ENCODE measurements around the gene VKORC1L1. TPM values are rescaled to one million over a fixed set of nuclear protein-coding genes. Genes with fewer than 3 reads are reported as not detected.
"Not testable (repeated sequence)": the region's sequence is repeated elsewhere in the genome, so short reads cannot be mapped to it uniquely, and the experiment has no call there.

VKORC1L1 gene
- total and polyA plus RNA-seq, 2 donors from 2014 or later, result 6.5 to 18.0 TPM

- Histone ChIP-seq H3K9ac (ENCODE audit: low read length in 3 of 3) (no peak overlapping the region), H3K4me3 (ENCODE audit: low read length in 3 of 3) (no peak overlapping the region), H3K27me3 (ENCODE audit: control insufficient read depth, insufficient read depth, low read length) (no peaks in the 10 kb centered on the region), H3K4me1 (ENCODE audit: control insufficient read depth in 2 of 3, insufficient read depth in 2 of 3, low read depth in 1 of 3, low read length in 3 of 3) (no peaks in the 10 kb centered on the region), H3K27ac (ENCODE audit: low read depth in 2 of 2, low read length in 2 of 2) (no peak overlapping the region), H3K9me3 (ENCODE audit: control insufficient read depth in 2 of 3, insufficient read depth in 1 of 3, low read length in 3 of 3) (no peaks in the 10 kb centered on the region), H3K36me3 (ENCODE audit: control insufficient read depth in 2 of 3, insufficient read depth in 3 of 3, low read length in 3 of 3) (peaks cover 8 to 43% (median 35%) of the 10 kb centered on the region in 3 donors)
- intact Hi-C loops (cut with DNase I), result no loop called here
- TF ChIP-seq, protein P1, sequence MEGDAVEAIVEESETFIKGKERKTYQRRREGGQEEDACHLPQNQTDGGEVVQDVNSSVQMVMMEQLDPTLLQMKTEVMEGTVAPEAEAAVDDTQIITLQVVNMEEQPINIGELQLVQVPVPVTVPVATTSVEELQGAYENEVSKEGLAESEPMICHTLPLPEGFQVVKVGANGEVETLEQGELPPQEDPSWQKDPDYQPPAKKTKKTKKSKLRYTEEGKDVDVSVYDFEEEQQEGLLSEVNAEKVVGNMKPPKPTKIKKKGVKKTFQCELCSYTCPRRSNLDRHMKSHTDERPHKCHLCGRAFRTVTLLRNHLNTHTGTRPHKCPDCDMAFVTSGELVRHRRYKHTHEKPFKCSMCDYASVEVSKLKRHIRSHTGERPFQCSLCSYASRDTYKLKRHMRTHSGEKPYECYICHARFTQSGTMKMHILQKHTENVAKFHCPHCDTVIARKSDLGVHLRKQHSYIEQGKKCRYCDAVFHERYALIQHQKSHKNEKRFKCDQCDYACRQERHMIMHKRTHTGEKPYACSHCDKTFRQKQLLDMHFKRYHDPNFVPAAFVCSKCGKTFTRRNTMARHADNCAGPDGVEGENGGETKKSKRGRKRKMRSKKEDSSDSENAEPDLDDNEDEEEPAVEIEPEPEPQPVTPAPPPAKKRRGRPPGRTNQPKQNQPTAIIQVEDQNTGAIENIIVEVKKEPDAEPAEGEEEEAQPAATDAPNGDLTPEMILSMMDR (IDR thresholded peaks at IDR 0.05; ENCODE audit: borderline replicate concordance, extremely low read depth, insufficient read depth), result no peak
- DNase-seq (no peak), FAIRE-seq (no peak)
Observed at GRCh38 chr7:65962033-65962432, 89.2 kb downstream of the VKORC1L1 start.

GRCh38 chr7:65964671-65965070 lies 91.8 kb downstream of the VKORC1L1 start:
- intact Hi-C loops (cut with DNase I); DNase-seq; H3K4me3 ChIP-seq (ENCODE audit: low read length in 3 of 3); H3K27ac ChIP-seq (ENCODE audit: low read depth in 2 of 2, low read length in 2 of 2); H3K27me3 ChIP-seq (ENCODE audit: control insufficient read depth, insufficient read depth, low read length); H3K4me1 ChIP-seq (ENCODE audit: control insufficient read depth in 2 of 3, insufficient read depth in 2 of 3, low read depth in 1 of 3, low read length in 3 of 3); H3K9ac ChIP-seq (ENCODE audit: low read length in 3 of 3); FAIRE-seq; H3K9me3 ChIP-seq (ENCODE audit: control insufficient read depth in 2 of 3, insufficient read depth in 1 of 3, low read length in 3 of 3): not testable (repeated sequence)
- H3K36me3 ChIP-seq (ENCODE audit: control insufficient read depth in 2 of 3, insufficient read depth in 3 of 3, low read length in 3 of 3), result peaks cover 12 to 61% (median 43%) of the 10 kb centered on the region in 3 donors

DNA sequence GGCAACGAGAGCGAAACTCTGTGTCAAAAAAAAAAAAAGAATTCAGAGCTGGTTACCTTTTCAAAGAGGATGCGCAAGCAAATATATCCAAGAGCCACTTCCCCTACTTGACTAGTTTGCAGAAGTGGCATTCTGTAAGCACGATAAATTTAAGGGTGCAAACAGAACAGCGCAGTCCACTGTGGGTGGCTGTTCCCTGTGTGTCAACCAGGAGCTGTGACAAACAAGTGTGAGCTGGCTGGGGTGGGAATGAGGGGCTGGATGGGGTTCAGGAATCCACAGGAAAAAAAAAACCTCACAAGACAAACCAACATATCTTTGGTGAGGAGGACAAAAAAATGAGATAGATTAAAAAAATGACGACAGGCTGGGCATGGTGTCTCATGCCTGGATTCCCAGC lies 93.3 kb downstream of the VKORC1L1 start:
- Histone ChIP-seq H3K36me3 (ENCODE audit: control insufficient read depth in 2 of 3, insufficient read depth in 3 of 3, low read length in 3 of 3) (peaks cover 10 to 55% (median 35%) of the 10 kb centered on the region in 3 donors), H3K9ac (ENCODE audit: low read length in 3 of 3) (no peak overlapping the region), H3K27me3 (ENCODE audit: control insufficient read depth, insufficient read depth, low read length) (no peaks in the 10 kb centered on the region), H3K27ac (ENCODE audit: low read depth in 2 of 2, low read length in 2 of 2) (no peak overlapping the region), H3K4me3 (ENCODE audit: low read length in 3 of 3) (no peak overlapping the region), H3K4me1 (ENCODE audit: control insufficient read depth in 2 of 3, insufficient read depth in 2 of 3, low read depth in 1 of 3, low read length in 3 of 3) (no peaks in the 10 kb centered on the region), H3K9me3 (ENCODE audit: control insufficient read depth in 2 of 3, insufficient read depth in 1 of 3, low read length in 3 of 3) (no peaks in the 10 kb centered on the region)
- TF ChIP-seq, protein P1 (IDR thresholded peaks at IDR 0.05; ENCODE audit: borderline replicate concordance, extremely low read depth, insufficient read depth), result no peak
- DNase-seq (no peak), FAIRE-seq (no peak)
- intact Hi-C loops (cut with DNase I), result no loop called here

GRCh38 chr7:65967361-65968155 lies 94.7 kb downstream of the VKORC1L1 start:
- H3K36me3 ChIP-seq (ENCODE audit: control insufficient read depth in 2 of 3, insufficient read depth in 3 of 3, low read length in 3 of 3), result peaks cover 10 to 54% (median 33%) of the 10 kb centered on the region in 3 donors
- peak in 1 of 5 donors; percentile 51 for DNase-seq
- intact Hi-C loops (cut with DNase I), result no loop called here

More at GRCh38 chr7:65967361-65968155, 94.7 kb downstream of the VKORC1L1 start:
- Histone ChIP-seq H3K27me3 (ENCODE audit: control insufficient read depth, insufficient read depth, low read length) (no peaks in the 10 kb centered on the region), H3K4me1 (ENCODE audit: control insufficient read depth in 2 of 3, insufficient read depth in 2 of 3, low read depth in 1 of 3, low read length in 3 of 3) (no peaks in the 10 kb centered on the region), H3K27ac (ENCODE audit: low read depth in 2 of 2, low read length in 2 of 2) (no peak overlapping the region), H3K4me3 (ENCODE audit: low read length in 3 of 3) (no peak overlapping the region), H3K9ac (ENCODE audit: low read length in 3 of 3) (no peak overlapping the region), H3K9me3 (ENCODE audit: control insufficient read depth in 2 of 3, insufficient read depth in 1 of 3, low read length in 3 of 3) (no peaks in the 10 kb centered on the region)
- TF ChIP-seq, protein P1 (IDR thresholded peaks at IDR 0.05; ENCODE audit: borderline replicate concordance, extremely low read depth, insufficient read depth), result no peak
- FAIRE-seq, result no peak

Data from kidney (tissue), 14 donors.